Activated T-cell treated with anti-CD3 and anti-CD28 coated beads for 4 hours (primary cell): ENCODE results near the gene CSNK1E.
"Not testable (repeated sequence)": the region's sequence is repeated elsewhere in the genome, so short reads cannot be mapped to it uniquely, and the experiment has no call there.

Source experiments
- DNase-seq: peaks from one replicate; pipeline ENCODE4 v3.0.0-alpha.2; 2020

CSNK1E gene

DNA sequence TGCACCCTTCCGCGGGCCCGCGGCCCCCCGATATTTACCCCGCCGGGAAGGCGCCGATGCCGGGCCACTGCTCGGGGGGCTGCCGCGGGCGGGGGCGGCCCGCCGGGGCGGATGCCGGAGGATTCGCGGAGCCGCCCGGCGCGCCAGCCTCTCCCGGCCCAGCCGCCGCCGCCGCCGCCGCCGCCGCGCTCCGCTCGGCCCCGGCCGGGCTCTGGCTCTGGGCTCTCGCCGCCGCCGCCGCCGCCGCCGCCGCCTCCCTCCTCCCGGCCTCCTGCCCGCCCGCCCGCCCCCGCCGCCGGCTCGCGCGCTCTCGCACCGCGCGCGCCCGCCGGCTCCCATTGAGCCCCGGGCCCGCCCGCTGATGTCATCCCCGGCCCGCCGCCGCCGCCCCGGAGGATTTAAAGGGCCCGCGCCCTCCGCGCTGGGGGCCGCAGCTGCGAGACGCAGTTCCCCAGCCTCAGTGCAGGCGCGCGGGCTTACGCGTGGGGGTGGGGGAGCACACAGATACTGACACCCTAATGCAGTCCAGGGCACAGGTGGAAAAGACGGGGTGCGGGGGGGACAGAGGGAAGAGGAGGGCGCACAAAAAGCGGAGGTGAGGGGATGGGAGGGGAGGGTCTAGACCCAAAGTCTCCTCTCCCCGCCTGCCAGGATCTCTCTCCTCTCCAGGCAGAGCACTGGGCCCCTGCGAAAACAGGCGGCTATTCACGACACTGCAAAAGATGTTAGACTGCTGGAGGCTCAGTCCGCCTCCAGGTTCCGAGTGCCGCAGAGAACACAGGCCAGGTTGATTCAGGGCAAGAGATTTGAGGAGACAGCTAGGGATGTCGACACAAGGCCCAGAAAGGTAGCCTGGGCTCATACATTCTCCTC, at the start of gene CSNK1E:
Gene CSNK1E, minus strand, starts transcription at position 312 of the 873 bp plus-strand sequence. CDS start 3,276 bp downstream, outside the sequence.
- DNase-seq = peak; percentile 59

DNA sequence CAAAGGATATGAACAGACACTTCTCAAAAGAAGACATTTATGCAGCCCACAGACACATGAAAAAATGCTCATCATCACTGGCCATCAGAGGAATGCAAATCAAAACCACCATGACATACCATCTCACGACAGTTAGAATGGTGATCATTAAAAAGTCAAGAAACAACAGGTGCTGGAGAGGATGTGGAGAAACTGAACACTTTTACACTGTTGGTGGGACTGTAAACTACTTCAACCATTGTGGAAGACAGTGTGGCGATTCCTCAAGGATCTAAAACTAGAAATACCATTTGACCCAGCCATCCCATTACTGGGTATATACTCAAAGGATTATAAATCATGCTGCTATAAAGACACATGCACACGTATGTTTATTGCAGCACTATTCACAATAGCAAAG, 48.6 kb upstream of the CSNK1E start:
- DNase-seq = not testable (repeated sequence)

DNA sequence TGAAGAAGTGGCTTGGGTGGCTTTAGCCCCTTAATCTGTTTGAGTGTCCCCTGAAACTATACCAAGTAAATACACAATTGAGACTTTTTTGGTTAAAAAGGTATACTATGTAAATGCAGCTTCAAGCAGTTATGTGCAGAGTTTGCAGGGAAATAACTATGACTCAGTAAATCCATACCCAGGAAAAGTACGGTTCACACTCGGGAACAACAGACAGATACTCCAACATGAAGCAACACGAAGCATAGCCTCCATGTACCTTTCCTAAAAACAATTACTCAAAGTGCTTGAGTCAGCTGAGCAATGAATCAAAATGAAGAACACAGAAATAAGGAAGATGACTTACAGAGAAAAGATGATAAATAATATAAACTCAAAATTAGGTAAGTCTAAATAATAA, 47.9 kb upstream of the CSNK1E start:
- not testable (repeated sequence) for DNase-seq

DNA sequence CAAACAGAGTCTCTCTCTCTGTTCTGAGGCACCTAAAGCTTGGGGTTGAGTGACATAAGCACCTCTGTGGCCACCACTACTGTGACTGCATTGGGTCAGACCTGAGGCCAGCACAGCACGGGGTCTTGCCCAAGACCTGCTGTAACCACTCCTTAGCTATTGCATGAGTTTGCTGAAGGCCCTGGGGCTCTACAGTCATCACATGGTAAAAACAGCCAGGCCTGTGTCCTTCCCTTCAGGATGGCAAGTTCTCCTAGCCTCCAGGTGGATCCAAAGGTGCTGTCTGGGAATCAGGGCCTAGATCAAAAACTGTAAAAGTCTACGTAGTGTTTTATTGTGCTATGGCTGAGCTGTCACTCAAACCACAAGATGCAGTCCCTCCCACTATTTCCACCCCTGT, 43.3 kb upstream of the CSNK1E start:
- not testable (repeated sequence) for DNase-seq

DNA sequence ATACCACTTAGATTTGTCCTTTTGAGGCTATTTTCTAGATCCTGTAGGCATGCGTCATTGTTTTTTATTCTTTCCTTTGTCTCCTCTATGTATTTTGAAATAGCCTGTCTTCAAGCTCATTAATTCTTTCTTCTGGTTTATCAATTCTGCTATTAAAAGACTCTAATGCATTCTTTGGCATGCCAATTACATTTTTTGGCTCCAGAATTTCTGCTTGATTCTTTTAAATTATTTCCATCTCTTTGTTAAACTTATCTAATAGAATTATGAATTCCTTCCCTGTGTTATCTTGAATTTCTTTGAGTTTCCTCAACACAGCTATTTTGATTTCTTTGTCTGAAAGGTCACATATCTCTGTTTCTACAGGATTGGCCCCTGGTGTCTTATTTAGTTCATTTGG, 42.6 kb upstream of the CSNK1E start:
- not testable (repeated sequence) for DNase-seq

DNA sequence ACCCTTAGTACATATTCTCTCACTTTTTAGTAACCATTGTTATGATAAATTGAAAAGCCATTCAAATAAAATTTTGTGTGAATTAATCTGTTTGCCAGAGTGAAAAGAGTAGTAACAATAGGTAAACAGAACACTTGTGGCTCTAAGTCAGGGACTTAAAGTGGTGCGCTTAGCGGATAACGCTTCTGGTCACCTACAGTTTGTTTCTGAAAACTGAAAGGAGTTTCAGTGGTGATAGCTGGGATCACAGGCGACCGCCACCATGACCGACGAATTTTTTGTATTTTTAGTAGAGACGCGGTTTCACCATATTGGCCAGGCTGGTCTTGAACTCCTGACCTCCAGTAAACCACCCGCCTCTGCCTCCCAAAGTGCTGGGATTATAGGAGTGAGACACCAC, 40.7 kb upstream of the CSNK1E start:
- DNase-seq = not testable (repeated sequence)

DNA sequence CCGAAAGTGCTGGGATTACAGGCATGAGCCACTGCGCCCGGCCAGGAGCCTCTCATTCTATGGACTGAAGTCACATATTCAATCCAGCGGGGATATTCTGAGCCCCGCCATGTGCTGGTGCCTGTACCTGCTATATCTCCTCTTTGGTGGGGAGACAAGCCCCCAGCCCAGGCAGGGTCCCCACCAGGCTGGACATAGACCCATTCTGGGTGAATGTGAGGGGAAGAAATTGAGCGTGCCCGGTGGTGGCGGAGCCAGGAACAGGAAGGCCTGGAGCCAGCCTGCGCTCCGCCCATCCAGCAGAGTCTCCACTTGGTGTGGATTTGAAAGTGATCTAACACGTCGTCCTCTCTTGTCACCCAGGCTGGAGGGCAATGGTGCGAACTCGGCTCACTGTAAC, 38.0 kb upstream of the CSNK1E start:
- DNase-seq = no peak

DNA sequence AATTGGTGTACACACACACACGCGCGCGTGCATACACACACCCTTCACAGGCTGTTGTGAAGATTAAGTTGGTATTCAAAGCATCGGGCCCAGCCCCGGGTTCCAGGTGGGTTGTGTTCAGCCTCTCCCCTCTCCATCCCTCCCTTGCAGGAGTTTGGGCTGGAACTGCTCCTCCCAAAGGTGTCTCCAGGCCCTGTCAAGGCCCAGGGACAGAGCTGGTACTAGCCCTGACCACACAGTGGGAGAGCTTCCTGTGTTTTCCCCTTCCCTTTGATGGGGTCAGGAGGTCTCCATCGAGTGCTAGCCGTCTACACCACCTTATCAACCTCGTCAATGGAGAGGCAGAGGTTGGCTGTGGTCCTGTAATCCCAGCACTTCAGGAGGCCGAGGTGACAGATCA, 36.5 kb upstream of the CSNK1E start:
- DNase-seq = no peak

DNA sequence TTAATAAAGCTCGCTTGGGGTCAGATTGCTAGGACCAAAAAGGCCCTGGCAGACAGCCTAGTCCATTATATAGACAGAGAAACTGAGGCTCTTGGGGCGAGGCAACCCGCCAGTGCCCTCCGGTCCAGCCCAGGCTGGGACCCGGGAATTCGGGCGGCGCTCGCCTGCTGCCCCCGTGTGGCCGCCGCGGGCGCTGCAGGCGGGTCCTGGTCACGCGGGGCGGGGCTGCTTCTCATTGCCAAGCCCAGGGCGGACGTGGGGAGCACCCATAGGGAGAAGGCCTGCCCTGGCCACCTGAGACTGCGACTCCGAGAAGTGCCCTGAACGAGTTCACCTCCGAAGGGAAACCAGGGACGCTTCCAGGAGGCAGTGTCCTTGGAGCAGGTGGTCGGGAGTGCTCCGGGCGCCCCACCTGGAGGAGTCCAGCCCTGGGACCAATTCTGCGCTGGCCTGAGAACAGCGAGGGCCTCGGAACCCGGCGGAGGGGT, 36.0 kb upstream of the CSNK1E start:
- DNase-seq = peak; percentile 59

DNA sequence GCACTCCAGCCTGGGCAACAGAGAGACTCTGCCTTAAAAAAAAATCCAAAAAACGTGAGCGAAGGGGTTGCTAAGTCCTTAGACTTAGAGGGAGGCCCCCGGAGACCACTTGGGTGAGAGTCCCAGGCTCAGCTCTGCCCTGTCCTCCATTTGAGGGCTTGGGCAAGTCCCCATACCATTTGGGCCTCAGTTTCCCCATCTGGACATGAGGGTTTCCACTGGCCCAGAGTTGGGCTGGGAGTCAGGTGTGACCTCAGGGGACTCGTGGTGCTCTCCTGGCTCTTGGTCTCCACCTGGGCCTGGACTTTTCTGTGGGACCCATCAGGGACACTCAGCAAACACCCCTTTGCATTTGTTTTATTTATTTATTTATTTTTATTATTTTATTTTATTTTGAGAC, 35.2 kb upstream of the CSNK1E start:
- no peak for DNase-seq

DNA sequence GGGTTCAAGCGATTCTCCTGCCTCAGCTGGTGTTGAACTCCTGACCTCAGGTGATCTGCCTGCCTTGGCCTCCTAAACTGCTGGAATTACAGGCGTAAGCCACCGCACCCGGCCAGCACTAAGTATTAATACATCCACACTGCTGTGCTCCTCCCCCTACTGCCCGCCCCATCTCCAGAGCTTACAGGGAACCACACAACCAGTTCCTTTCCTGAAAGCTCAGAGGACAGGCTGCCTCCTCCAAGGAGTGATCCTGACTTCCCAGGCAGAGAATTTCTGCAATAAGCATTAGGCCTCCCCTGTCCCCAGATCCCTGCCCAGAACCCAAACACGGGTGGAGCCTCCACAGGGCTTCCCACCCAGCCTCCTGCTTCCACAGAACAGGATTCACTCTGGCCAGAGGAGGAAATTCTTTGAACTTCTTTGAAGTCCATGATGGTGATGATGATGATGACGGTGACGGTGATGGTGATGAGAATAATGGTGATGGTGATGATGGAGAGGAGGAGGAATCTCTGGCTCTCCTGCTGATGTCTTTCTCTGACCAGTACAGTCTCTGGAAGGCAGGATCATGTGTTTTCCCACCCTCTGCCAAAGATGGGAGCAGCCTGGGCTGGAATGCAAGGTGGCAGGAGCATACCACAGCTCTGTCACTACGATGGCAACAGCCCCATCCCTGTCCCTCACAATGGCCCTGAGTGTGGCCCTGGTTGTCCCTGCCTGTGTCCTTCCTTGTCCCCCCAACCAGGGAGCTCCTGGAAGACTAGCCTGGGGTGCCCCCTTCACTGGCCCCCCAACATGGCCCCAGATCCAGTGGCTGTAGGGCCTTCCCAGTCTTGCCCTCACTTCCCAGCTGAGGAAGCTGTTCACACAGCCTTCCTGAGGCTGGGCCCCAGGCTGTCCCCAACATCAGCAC, 33.5 kb upstream of the CSNK1E start:
- DNase-seq = no peak

DNA sequence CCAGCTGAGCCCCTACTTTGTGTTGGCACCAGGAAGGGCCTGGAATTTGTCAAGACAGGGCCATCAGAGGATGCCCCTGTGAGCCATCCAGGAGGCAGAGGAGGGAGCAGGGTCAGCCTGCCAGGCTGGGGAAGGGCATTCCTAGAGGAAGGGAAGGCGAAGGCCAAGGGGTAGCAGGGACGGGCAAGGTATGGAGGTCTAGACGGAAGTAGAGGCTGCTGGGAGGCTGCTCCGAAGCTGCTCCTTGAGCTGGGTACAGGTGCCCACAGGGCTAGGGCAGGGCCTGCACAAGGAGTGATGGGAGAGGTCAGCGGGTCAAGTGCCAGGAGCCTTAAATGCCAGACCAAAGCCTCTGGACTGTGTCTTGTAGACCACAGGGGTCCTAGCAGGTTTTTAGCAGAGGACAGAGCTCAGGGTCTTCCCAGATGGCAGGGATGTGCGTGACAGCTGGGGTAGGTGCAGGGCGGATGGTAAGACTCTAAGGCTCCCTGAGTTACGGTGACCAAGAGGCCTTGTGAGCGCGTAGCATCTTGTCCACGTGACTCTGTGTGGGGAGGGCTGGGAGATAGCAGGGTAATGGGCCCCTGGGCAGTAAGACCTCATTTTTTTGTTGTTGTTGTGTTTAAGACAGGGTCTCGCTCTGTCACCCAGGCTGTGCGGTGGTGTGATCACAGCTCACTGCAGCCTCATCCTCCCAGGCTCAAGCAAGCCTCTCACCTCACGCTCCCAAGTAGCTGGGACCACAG, 31.7 kb upstream of the CSNK1E start:
- DNase-seq = no peak

DNA sequence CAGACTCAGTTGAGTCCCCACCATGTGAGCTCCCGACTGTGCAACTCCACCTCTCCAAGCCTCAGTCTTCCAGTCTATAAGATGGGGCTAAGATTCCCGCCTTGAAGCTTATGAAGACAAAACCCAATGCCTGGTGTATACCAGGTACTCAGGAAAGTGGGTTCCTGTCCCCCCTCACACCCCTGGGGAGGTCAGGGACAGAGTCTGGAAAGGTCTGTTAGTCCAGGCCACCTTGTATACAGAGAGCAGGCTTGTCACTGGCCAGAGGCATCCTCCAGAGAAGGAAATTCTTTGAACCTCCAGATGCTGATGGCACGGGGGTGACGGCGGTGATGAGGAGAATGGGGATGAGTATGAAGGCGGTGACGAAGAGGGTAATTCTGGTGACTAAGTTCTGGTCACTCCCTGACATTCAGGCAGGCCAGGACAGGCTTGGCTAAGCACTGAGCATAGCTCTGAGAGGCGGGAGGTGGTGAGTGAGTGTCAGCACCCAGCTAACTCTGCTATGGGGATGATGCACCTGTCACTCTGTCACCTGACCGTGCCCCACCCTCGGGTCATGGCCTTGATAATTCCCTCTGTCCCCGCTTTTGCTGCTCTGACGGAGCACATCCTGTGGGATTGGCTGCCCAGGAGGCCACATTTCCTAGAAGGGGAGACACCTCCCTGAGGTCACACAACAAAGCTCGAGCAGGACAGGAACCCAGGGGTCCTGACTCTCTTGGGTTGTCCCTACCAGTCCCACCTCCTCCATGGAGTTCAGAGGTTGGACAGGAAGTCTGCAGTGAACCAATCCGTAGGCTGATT, 30.9 kb upstream of the CSNK1E start:
- no peak for DNase-seq

DNA sequence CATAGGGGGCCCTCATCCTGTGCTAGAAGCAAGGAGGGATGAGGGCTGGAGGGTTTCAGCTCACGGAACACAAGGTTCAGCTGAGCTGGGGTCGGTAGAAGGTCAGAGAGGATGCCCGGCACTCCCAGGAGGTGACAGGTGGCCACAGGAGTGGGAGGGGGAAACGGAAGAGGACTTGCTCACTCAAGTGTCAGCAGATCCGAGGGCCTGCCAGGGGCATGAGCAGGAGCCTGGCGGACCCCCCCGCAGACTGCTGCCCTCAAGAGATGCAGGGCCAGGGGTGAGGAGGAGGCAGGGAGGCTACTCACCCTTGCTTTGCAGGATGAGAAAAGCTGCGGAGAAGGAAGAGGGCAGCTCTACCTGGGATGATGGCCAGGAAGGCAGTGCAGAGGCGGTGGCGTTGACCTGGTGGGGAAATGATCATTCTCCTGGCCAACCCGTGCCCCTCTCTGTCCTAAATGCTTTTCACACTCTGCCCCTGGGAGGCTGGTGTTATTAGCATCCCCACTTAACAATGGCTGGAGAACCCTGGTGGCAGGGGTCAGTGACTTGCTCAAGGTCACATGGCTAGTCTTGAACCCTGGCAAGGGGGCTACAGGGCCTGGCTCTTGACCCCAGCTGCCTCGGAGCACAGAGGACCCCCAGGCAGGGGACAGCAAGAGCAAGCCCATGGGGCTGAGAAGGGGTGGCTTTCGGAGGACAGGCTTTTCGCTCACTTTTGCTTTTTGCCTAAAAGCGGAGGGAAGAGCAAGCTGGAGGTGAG, 30.1 kb upstream of the CSNK1E start:
- DNase-seq = no peak

DNA sequence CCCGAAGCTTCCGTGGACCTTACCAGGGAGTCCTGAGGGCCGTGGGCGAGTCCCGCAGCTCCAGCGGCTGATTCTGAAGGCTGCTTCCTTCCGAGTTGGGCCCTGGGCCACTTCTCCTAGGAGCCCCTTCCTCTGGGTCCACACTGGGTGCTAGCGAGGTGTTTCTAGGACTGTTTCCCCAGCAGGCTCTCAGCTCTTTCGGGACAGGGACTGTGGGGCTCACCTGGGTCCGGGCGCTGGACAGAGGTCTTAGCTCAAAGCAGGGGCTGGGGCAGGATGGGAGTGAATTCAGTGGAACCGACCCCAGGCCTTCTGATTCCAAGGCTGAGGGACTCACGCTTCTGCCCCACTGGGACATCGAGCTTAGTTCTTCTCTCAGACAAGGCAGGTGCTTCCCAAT, 29.3 kb upstream of the CSNK1E start:
- no peak for DNase-seq

DNA sequence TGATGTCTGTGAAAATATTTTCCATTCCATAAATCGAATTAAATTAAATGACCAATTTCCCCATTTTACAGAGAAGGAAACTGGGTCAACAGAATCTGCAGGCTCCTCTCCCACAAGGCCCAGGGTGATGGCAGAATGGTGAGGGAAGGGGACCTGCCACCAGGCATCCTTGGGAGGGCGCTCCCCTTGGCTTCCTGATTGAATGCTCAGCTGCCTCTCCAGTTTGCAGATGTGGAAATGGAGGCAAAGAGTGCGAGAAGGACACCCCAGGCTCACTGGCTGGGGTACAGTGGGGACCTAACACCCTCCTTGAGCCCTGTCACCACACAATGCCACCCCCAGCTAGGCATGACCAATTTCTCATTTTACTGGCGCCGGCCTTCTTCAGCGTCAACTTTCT, 28.5 kb upstream of the CSNK1E start:
- no peak for DNase-seq

DNA sequence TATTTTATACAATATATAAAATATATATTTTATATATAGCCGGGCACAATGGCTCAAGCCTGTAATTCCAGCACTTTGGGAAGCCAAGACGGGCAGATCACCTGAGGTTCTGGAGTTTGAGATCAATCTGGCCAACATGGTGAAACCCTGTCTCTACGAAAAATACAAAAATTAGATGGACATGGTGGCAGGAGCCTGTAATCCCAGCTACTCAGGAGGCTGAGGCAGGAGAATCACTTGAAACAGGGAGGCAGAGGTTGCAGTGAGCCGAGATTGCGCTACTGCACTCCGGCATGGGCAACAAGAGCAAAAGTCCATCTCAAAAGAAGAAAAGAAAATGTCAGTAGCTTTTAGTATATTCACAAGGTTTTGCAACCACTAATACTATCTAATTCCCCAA, 22.7 kb upstream of the CSNK1E start:
- DNase-seq = not testable (repeated sequence)

DNA sequence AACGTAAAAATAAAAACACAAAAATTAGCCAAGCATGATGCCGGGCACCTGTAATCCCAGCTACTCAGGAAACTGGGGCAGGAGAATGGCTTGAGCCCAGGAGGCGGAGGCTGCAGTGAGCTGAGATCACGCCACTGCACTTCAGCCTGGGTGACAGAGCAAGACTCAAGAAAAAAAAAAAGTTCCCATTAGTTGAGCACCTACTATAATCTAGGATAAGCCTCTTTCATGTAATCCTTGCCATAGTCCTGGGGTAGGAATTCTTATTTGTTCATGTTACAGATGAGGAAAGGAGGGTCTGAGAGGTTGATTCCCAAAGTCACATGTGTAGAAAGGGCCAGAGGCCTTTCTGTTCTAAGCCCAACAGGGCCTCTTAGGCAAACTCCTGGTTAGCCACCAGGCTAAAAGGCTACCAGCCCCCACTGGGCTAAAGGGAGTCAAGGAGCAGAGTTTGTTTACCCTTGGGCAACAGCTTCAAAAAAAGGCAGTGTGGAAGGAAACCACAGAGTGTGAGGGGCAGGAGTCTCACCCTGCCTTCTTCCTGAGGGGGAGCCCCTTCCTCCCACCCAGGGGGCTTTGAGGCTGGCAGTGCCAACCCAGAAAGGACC, 21.6 kb upstream of the CSNK1E start:
- no peak for DNase-seq

DNA sequence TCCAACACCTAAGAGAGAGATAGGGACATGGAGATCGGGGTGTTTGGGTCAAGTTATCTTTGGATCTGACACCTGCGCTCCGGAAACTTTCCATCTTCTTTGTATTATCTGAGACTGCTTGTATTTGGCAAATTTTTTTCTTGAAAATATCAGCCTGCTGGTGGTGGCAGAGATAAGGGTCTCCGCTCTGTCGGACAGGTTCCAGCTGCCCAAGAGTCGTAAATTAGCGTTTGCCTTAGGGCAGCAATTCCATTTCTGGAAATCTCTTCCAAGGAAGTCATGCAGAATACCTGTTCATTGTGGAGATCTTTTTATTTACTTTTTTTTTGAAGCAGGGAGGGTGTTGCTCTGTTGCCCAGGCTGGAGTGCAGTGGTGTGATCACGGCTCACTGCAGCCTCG, 19.5 kb upstream of the CSNK1E start:
- DNase-seq = no peak

DNA sequence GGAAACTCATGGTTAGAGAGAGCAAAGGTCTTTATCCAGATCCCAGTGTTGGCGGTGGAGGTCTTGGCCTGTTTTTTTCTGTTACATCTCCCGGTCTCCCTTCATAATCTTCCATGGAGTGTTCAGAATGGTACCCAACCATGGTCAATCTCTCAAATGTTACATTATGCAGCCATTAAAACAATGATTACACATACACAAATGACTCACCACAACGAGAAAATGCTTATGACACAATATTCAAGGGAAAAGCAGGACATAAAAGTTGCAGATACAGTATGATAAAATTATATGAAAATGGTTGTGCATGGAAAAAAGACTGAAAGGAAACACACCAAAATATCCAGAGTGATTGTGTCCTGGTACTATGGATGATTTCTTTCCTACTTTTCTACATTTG, 17.8 kb upstream of the CSNK1E start:
- DNase-seq = no peak

DNA sequence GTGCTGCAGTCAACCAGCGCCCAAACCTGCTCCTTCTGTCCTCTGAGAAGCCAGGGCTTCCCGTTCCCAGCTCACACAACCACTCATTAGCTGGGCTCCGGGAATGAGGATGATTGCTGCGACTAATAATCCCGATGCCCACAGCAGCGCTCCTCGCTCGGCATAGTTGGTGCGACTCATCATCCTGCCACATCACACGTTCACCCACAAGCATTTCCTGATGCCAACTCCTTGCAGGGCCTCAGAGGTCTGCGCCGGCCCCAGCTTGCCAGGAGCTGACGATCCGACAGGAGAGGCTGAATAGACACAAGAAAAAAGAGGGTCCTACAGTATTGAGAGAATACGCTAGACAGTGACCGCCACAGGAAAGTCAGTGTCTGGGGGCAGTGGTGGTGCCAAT, 10.6 kb upstream of the CSNK1E start:
- no peak for DNase-seq
